Fibroblast of lung (primary cell): Measurements from ENCODE around the gene ACAP3. TPM values are rescaled to one million over a fixed set of nuclear protein-coding genes. Genes with fewer than 3 reads are reported as not detected.
A peak's percentile ranks its signal among the peaks of the same experiment; 100 is the strongest.
"Not testable (repeated sequence)": the region's sequence is repeated elsewhere in the genome, so short reads cannot be mapped to it uniquely, and the experiment has no call there.

Experiments used
- DNase-seq, 2 donors: peaks; one replicate each; pipeline versions ENCODE4 v3.0.0 to v3.0.0-alpha.2; 2010; ENCODE audit warnings: low read depth in 2 of 2
- H2AFZ ChIP-seq: 2 replicates; pipeline ENCODE4 v1.5.1; 2012; ENCODE audit warnings: low read length, control low read depth, inconsistent platforms
- H3K27ac ChIP-seq: 2 replicates; pipeline ENCODE4 v1.5.1; 2011; ENCODE audit warnings: low read length, control low read depth; ENCODE audit not compliant: insufficient read depth
- H3K27me3 ChIP-seq: 2 replicates; pipeline ENCODE4 v1.5.1; 2011; ENCODE audit warnings: mild to moderate bottlenecking, low read length; ENCODE audit not compliant: control insufficient read depth, insufficient read depth
- H3K36me3 ChIP-seq: 2 replicates; pipeline ENCODE4 v1.5.1; 2011; ENCODE audit warnings: low read length; ENCODE audit not compliant: control insufficient read depth, insufficient read depth
- H3K4me1 ChIP-seq: 2 replicates; pipeline ENCODE4 v1.5.1; 2011; ENCODE audit warnings: low read length; ENCODE audit not compliant: control insufficient read depth, insufficient read depth; ENCODE audit errors: extremely low read depth
- H3K4me2 ChIP-seq: 2 replicates; pipeline ENCODE4 v1.5.1; 2011; ENCODE audit warnings: low read length, control low read depth; ENCODE audit not compliant: insufficient read depth; ENCODE audit errors: extremely low read depth
- H3K4me3 ChIP-seq, 4 experiments: fragments of 200-600 bp in 1 of 4; sonication (generic) in 1 of 4; replicated peaks in 1 of 4; 2 replicates each; pipeline ENCODE4 v1.5.1; 2011 to 2016; ENCODE audit warnings: low read length in 4 of 4, low read depth in 3 of 4, mild to moderate bottlenecking in 3 of 4, control low read depth in 2 of 4, inconsistent platforms in 1 of 4, mixed read lengths in 1 of 4; ENCODE audit not compliant: insufficient read depth in 1 of 4; ENCODE audit errors: control extremely low read depth in 1 of 4
- H3K79me2 ChIP-seq: 2 replicates; pipeline ENCODE4 v1.5.1; 2012; ENCODE audit warnings: mild to moderate bottlenecking, low read length, inconsistent platforms; ENCODE audit not compliant: control insufficient read depth, insufficient read depth
- H3K9ac ChIP-seq: 2 replicates; pipeline ENCODE4 v1.5.1; 2011; ENCODE audit warnings: mild to moderate bottlenecking, low read length, control low read depth; ENCODE audit not compliant: insufficient read depth
- H3K9me3 ChIP-seq: 2 replicates; pipeline ENCODE4 v1.5.1; 2012; ENCODE audit warnings: low read depth, low read length; ENCODE audit not compliant: control insufficient read depth, insufficient read depth
- H4K20me1 ChIP-seq: 2 replicates; pipeline ENCODE4 v1.5.1; 2011; ENCODE audit warnings: low read length; ENCODE audit not compliant: control insufficient read depth, insufficient read depth; ENCODE audit errors: extremely low read depth
- CTCF ChIP-seq, 2 donors: IDR thresholded peaks in 1 of 2; conservative IDR thresholded peaks in 1 of 2; 1 replicate in 1 of 2; 2 replicates in 1 of 2; pipeline ENCODE4 v1.5.1; 2011 to 2012; ENCODE audit warnings: low read length in 2 of 2, control low read depth in 1 of 2, inconsistent platforms in 1 of 2, low read depth in 1 of 2, mild to moderate bottlenecking in 1 of 2
- EZH2 ChIP-seq: IDR thresholded peaks from 2 replicates; pipeline ENCODE4 v1.5.1; 2012; ENCODE audit warnings: low read length, control low read depth, mild to moderate bottlenecking; ENCODE audit errors: missing control alignments
- polyA plus RNA-seq, 2 donors: library from polyadenylated mRNA; depleted of rRNA in 1 of 2; stranded (reverse) in 1 of 2; unstranded in 1 of 2; fragments of >200 nt; gene quantifications; 2 replicates each; pipeline ENCODE4 v1.2.1, GENCODE V29; 2011 to 2012; ENCODE audit warnings: missing spikeins in 1 of 2
- total RNA-seq: library from RNA; depleted of rRNA; stranded (reverse); fragments of >200 nt; gene quantifications from 2 replicates; pipeline ENCODE4 v1.2.1, GENCODE V29; 2014

Gene ACAP3
- total and polyA plus RNA-seq, 2 donors (not counting 1 experiment from before 2014, with no cell fraction given) = 15.3 to 50.9 TPM

- Histone ChIP-seq H3K4me1 (peaks cover 17% of the 10 kb centered on the region), H3K36me3 (peaks cover 40% of the 10 kb centered on the region), H4K20me1 (no peaks in the 10 kb centered on the region), H3K79me2 (peaks cover 54% of the 10 kb centered on the region), H2AFZ (no peak overlapping the region), H3K9me3 (no peaks in the 10 kb centered on the region), H3K27me3 (no peaks in the 10 kb centered on the region), H3K4me3 (no peak overlapping the region), H3K27ac (peak overlapping the region; percentile 77), H3K4me2 (no peak overlapping the region), H3K9ac (no peak overlapping the region)
- TF ChIP-seq EZH2 = no peak
- no peak for TF ChIP-seq CTCF (conservative IDR thresholded peaks at IDR 0.05 in 1 of 2, IDR thresholded peaks at IDR 0.05 in 1 of 2; ENCODE audit: low read depth in 1 of 2, low read length in 2 of 2)
- DNase-seq = no peak
These were observed 9.7 kb upstream of the ACAP3 start for GRCh38 chr1:1317420-1317819.

GRCh38 chr1:1316199-1316598, 8.5 kb upstream of the ACAP3 start:
- not testable (repeated sequence) for DNase-seq, H3K9ac ChIP-seq, H2AFZ ChIP-seq, H3K4me2 ChIP-seq, H3K27me3 ChIP-seq, H4K20me1 ChIP-seq, H3K4me3 ChIP-seq, H3K9me3 ChIP-seq, H3K27ac ChIP-seq
- Histone ChIP-seq H3K79me2 (peaks cover 43% of the 10 kb centered on the region), H3K4me1 (peaks cover 16% of the 10 kb centered on the region), H3K36me3 (peaks cover 43% of the 10 kb centered on the region)

- no peak overlapping the region for H3K4me2 ChIP-seq
- no peak overlapping the region for H3K9ac ChIP-seq
- no peak overlapping the region for H3K4me3 ChIP-seq
- DNase-seq = no peak
- H3K27me3 ChIP-seq = no peaks in the 10 kb centered on the region
- no peak overlapping the region for H2AFZ ChIP-seq
- TF ChIP-seq EZH2 (no peak), CTCF (conservative IDR thresholded peaks at IDR 0.05 in 1 of 2, IDR thresholded peaks at IDR 0.05 in 1 of 2; ENCODE audit: low read depth in 1 of 2, low read length in 2 of 2) (no peak)
- no peaks in the 10 kb centered on the region for H3K9me3 ChIP-seq
- H4K20me1 ChIP-seq = no peaks in the 10 kb centered on the region
- peaks cover 36% of the 10 kb centered on the region for H3K79me2 ChIP-seq
- H3K36me3 ChIP-seq = peaks cover 48% of the 10 kb centered on the region
- H3K4me1 ChIP-seq = peaks cover 10% of the 10 kb centered on the region
- no peak overlapping the region for H3K27ac ChIP-seq
These were observed 7.8 kb upstream of the ACAP3 start for GRCh38 chr1:1315435-1315954.
